HG02798 (cell line): ENCODE results near the gene ATP5F1A.
"Not testable (repeated sequence)": the region's sequence is repeated elsewhere in the genome, so short reads cannot be mapped to it uniquely, and the experiment has no call there.

Experiments used
- ATAC-seq: cut with Tn5 transposase; IDR thresholded peaks from one replicate; pipeline ENCODE4 v1.9.1; 2021; ENCODE audit warnings: mild to moderate bottlenecking; ENCODE audit not compliant: unreplicated experiment, poor library complexity

The ATP5F1A gene

GRCh38 chr18:46097801-46098615 lies at the start of gene ATP5F1A:
ATP5F1A (minus strand) TSS chr18:46098296; CDS start chr18:46098231, 65 bp downstream.
- ATAC-seq: peak; percentile 82

- no peak for ATAC-seq
Observed at GRCh38 chr18:46141199-46141598, 43.1 kb upstream of the ATP5F1A start.

DNA sequence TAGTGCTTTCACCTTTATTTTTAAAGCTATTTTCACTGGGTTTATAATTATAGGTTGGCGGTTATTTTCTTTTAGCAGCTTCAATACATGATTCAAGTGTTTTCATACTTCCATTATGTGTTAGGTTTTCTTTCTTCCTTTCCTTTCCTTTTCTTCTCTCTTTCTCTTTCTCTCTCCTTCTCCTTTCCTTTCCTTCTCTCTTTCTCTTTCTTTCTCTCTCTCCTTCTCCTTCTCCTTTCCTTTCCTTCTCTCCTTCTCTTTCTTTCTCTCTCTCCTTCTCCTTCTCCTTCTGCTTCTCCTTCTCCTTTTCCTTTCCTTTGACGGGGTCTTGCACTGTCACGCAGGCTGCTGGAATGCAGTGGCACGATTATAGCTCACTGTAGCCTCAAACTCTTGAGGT lies 42.1 kb upstream of the ATP5F1A start:
- no peak for ATAC-seq

- no peak for ATAC-seq
Observed at GRCh38 chr18:46134920-46135675, 37.0 kb upstream of the ATP5F1A start.

DNA sequence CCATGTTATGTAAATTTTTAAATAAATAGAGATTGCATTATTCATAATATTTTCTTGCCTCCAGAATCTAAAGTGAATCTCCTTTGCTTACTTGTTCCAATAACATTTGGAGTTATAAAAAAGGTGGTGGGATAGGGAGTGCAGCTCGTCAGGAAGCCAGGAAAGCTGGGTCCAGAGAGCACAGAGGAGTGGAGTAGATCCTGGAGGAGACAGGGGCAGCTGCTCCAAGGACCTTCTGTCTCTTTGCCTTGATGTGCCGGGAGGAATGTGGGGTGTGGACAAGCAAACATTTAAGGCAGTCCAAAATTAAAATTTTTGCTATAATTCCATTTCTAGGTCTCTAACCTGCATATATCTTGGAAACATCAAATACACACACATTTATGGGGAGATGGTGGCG lies 35.4 kb upstream of the ATP5F1A start:
- no peak for ATAC-seq

- ATAC-seq: not testable (repeated sequence)
Observed at GRCh38 chr18:46130549-46130948, 32.5 kb upstream of the ATP5F1A start.

- ATAC-seq: no peak
Observed at GRCh38 chr18:46130061-46130460, 32.0 kb upstream of the ATP5F1A start.

DNA sequence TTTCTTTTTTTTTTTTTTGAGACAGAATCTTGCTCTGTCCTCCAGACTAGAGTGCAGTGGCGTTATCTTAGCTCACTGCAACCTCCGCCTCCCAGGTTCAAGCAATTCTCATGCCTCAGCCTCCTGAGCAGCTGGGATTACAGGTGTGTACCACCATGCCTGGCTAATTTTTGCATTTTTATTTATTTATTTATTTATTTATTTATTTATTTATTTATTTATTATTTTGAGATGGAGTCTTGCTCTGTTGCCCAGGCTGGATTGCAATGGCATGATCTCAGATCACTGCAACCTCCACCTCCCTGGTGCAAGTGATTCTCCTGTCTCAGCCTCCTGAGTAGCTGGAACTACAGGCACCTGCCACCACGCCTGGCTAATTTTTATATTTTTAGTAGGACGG lies 28.5 kb upstream of the ATP5F1A start:
- not testable (repeated sequence) for ATAC-seq

DNA sequence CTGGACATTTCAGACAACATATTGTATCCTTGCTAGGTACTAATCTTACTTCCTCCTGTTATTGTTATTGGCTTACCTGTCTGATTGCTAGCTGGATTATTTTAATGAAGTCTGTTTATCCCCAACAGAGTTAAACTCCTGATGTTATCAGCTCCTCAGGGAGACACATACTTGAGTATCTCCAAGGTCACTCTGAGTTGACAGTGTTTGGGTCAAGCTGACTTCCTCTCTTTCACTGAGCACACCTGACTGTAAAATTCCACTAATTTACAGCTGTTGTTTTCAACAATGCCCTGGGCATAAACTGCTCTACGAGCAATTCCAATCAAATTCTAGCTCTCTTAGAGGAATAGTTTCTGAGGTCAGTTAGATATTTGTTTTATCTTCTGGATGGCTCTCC lies 15.7 kb upstream of the ATP5F1A start:
- no peak for ATAC-seq

DNA sequence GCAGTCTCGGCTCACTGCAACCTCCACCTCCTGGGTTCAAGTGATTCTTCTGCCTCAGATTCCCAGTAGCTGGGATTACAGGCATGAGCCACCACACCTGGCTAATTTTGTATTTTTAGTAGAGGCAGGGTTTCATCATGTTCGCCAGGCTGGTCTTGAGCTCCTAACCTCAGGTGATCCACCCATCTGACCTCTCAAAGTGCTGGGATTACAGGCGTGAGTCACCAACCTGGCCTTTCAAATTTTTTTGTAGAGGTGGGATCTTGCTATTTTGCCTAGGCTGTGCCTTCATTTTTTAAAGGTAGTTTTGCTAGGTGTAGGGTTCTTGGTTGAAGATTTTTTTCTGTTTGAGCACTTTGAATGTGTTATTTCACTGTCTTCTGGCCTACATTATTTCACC lies 12.3 kb upstream of the ATP5F1A start:
- no peak for ATAC-seq

DNA sequence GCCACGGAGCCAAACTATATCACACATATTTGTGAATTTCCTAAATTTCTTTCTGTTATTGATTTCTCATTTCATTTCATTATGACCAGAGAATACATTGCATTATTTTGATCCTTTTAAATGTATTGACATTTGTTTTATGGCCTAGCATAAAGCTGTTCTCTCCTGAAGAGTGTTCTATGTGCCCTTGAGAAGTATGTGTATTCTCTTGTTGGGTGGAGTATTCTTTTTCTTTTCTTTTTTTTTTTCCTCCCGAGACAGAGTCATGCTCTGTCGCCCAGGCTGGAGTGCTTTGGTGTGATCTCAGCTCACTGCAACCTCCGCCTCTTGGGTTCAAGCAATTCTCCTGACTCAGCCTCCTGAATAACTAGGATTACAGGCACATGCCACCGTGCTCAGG lies 11.3 kb upstream of the ATP5F1A start:
- ATAC-seq: no peak

DNA sequence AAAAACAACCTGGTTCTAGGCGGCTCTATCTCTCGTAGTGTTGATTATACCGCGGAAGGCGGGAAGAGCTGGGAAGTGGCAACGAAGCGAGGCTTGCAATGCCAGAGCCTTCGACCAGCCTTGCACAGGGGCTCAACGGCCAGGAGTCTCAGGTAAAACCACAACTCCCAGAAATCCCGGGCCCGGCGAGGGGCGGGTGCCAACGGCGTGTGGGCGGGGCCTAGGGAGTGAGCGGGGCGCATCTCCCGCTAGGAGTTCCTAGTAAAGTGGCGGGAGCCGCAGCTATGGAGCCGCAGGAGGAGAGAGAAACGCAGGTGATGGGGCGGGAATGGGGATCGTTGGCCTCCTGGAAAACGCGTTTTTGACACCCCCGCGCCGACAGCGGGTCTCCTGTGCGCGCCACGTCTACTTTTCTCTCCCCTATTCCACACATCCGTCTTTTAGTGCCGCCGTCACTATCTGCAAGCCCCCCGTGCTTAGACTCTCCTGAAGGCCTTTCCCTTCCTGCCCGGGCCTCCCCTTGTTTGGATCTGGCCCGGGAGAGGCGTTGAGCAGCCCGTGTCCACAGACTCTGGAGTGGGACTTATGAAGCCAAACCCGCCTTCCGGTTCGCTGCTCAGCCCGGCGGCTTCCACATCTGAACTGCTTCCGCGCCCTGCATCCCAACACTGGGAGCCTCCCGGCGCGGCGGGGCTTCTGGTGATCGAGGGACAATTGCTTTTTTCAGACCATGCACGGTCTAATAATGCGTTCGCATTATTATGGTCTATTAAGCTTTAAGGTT lies 6.2 kb upstream of the ATP5F1A start, which contains the start of gene HAUS1:
Gene HAUS1 (plus strand): TSS at position 258 of the 784 bp plus-strand sequence. CDS start 27 bp downstream, at position 285.
- peak; percentile 98 for ATAC-seq

GRCh38 chr18:46099463-46099862 lies 1.4 kb upstream of the ATP5F1A start:
- ATAC-seq: no peak

DNA sequence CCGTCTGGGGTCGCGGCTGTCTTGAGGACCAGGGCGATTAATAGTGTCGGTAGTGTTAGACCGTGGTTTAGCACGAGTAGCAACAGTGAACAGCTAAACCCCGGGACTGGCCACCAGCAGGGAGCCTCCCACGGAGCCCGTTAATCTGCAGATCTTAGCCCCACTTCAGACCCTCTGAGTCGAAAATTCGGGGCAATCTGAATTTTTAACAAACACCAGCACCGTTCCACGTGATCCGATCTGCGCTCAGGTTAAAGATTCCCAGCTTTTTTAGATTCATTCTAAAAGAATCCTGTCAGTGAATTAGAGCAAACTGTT lies 479 bp upstream of the ATP5F1A start:
- no peak for ATAC-seq

GRCh38 chr18:46097431-46097800 lies 680 bp downstream of the ATP5F1A start:
- peak; percentile 29 for ATAC-seq

DNA sequence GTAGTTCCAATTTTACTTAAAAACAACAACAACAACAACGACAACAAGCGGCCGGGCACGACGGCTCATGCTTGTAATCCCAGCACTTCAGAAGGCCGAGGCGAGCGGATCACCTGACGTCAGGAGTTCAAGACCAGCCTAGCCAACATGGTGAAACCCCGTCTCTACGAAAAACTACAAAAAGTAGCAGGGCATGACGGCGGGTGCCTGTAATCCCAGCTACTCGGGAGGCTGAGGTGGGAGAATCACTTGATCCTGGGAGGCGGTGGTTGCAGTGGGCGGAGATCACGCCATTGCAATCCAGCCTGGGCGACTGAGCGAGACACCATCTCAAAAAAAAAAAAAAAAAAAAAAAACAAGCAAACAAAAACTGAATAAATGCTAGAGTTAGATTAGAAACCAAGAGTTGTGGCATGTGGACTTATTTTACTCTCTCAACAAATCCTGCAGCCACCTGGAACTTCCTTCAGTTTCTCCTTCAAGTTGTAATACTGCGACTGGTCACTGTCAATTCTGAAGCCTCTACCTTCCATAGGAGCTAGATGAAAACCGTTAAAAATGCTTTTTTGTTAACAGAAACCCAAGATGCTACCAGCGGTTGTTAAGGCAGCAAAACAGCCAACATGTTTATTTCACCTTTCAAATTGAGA lies 1.3 kb downstream of the ATP5F1A start:
- no peak for ATAC-seq

DNA sequence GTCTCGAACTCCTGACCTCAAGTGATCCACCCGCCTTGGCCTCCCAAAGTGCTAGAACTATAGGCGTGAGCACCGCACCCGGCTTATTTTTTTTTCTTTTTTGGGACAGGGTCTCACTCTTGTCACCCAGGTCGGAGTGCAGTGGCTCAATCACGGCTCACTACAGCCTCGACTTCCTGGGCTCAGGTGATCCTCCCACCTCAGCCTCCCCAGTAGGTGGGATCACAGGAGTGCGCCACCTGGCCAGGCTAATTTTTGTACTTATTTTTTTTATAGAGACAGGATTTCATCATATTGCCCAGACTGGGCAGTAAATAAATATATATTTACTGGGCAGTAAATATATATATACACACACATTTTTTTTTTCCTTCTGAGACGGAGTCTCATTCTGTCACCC lies 2.6 kb downstream of the ATP5F1A start:
- no peak for ATAC-seq

GRCh38 chr18:46088501-46088900 lies 9.6 kb downstream of the ATP5F1A start:
- ATAC-seq: not testable (repeated sequence)

DNA sequence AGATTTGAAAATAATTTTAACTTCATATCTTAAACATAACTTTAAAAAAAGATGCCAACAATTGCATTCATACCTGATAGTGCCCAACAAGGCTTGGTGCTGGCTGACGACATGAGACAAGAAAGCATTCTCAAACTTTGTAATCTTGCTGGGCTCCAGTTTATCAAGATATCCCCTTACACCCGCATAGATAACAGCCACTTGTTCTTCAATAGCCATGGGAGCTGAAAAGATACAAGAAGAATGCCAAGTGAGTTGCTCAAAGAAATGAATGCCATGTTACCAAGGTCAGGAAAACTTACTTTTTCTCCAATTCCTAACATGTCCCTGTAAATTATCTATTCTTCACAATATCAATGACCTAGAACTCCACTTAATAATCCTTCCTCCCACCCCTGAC lies 13.7 kb downstream of the ATP5F1A start:
- no peak for ATAC-seq

DNA sequence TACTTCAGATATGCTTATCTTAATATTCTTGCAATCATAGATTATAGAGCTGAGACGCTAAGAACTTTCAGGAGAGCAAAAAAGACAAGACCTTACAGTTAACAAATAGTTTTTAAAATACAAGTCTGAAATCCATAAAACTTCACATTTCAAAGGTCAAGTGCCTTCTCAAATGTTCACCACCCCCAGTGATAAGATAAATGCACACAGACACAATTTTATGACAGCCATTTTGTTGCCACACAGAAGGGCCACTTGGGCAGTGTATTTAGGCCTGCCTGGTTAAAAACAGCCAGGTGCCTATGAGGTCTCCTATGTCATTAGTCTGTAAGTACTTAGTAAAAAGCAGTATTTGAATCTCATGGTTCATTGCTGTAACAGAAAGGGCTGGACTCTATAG lies 17.9 kb downstream of the ATP5F1A start:
- ATAC-seq: no peak
